ENCODE data around the gene COL18A1.
A peak's percentile ranks its signal among the peaks of the same experiment; 100 is the strongest.

COL18A1 gene

GRCh38 chr21:45386728-45387371 is 18.1 kb upstream of the COL18A1 start:
- peak; percentile 92 for ATAC-seq
- TF ChIP-seq ZFP3 (CRISPR knock-in tag; IDR thresholded peaks at IDR 0.05) (no peak), PPARA (CRISPR knock-in tag; IDR thresholded peaks at IDR 0.05; ENCODE audit: borderline replicate concordance) (no peak), ARNTL (CRISPR knock-in tag; IDR thresholded peaks at IDR 0.05; ENCODE audit: borderline replicate concordance, low read depth) (no peak), TOX (CRISPR knock-in tag; IDR thresholded peaks at IDR 0.05; ENCODE audit: borderline replicate concordance) (no peak), GLIS3 (CRISPR knock-in tag; IDR thresholded peaks at IDR 0.05) (no peak), ZNF8 (CRISPR knock-in tag; IDR thresholded peaks at IDR 0.05) (no peak), POU6F1 (CRISPR knock-in tag; IDR thresholded peaks at IDR 0.05; ENCODE audit: borderline replicate concordance, low read depth) (no peak), CSRNP3 (CRISPR knock-in tag; IDR thresholded peaks at IDR 0.05) (no peak), SNAI2 (CRISPR knock-in tag; IDR thresholded peaks at IDR 0.05) (no peak), ISL1 (CRISPR knock-in tag; IDR thresholded peaks at IDR 0.05) (no peak), OSR1 (CRISPR knock-in tag; IDR thresholded peaks at IDR 0.05) (no peak), ZC3H10 (CRISPR knock-in tag; IDR thresholded peaks at IDR 0.05) (no peak), CSDC2 (CRISPR knock-in tag; IDR thresholded peaks at IDR 0.05) (no peak), CREB5 (CRISPR knock-in tag; IDR thresholded peaks at IDR 0.05; ENCODE audit: low read depth) (no peak), TCF4 (CRISPR knock-in tag; IDR thresholded peaks at IDR 0.05; ENCODE audit: borderline replicate concordance) (no peak), ESRRG (CRISPR knock-in tag; IDR thresholded peaks at IDR 0.05) (no peak), ZNF565 (CRISPR knock-in tag; conservative IDR thresholded peaks at IDR 0.05; ENCODE audit: low read depth) (no peak), ZNF70 (CRISPR knock-in tag; IDR thresholded peaks at IDR 0.05) (no peak), PATZ1 (CRISPR knock-in tag; IDR thresholded peaks at IDR 0.05; ENCODE audit: borderline replicate concordance) (no peak)

- no peak for ATAC-seq
- no peak for TF ChIP-seq PPARA (CRISPR knock-in tag; IDR thresholded peaks at IDR 0.05; ENCODE audit: borderline replicate concordance)
- TF ChIP-seq SNAI2 (CRISPR knock-in tag; IDR thresholded peaks at IDR 0.05) = no peak
- no peak for TF ChIP-seq CREB5 (CRISPR knock-in tag; IDR thresholded peaks at IDR 0.05; ENCODE audit: low read depth)
- TF ChIP-seq OSR1 (CRISPR knock-in tag; IDR thresholded peaks at IDR 0.05) = no peak
- TF ChIP-seq ZFP3 (CRISPR knock-in tag; IDR thresholded peaks at IDR 0.05) = no peak
- TF ChIP-seq ARNTL (CRISPR knock-in tag; IDR thresholded peaks at IDR 0.05; ENCODE audit: borderline replicate concordance, low read depth) = no peak
- no peak for TF ChIP-seq POU6F1 (CRISPR knock-in tag; IDR thresholded peaks at IDR 0.05; ENCODE audit: borderline replicate concordance, low read depth)
- TF ChIP-seq TSHZ2 (CRISPR knock-in tag; IDR thresholded peaks at IDR 0.05) = no peak
- no peak for TF ChIP-seq CSRNP3 (CRISPR knock-in tag; IDR thresholded peaks at IDR 0.05)
- TF ChIP-seq ZNF8 (CRISPR knock-in tag; IDR thresholded peaks at IDR 0.05) = no peak
- TF ChIP-seq GLIS3 (CRISPR knock-in tag; IDR thresholded peaks at IDR 0.05) = no peak
- TF ChIP-seq TCF4 (CRISPR knock-in tag; IDR thresholded peaks at IDR 0.05; ENCODE audit: borderline replicate concordance) = no peak
Measured at GRCh38 chr21:45387506-45387905, 17.5 kb upstream of the COL18A1 start.
